AML-193 (cell line): ENCODE results near the gene ZNF385D.

Experiments
- DNase-seq, 2 experiments: peaks; one replicate each; lab custom pipeline; 2025; lab: John Stamatoyannopoulos, UW

ZNF385D gene

DNA sequence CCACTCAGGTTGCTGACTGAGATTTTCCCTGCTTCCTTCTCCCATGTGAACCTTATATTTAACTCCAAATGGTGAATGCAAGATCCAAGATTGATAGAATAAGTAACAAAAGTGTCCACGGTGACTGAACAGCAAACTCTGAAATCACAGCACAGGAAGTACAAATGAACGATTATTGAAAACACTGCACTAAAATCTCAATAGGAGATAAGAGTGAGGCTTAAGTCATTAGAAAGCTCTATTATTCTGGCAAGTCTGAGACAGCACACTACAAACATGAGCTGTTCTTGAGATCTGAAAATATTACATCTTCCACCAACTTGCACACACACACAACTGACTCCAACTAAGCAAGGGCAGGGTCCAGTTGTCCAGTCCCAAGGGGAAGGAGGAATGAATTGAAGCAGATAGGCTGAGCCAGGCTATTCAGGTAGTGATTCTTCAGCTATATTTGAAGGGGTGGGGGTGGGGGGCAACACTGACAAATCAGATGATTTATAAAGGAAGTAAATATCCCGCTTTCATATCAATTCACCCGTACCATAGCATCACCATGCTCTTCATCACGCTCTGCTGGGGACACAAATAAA lies 2.9 kb downstream of the ZNF385D start:
- no peak for DNase-seq

DNA sequence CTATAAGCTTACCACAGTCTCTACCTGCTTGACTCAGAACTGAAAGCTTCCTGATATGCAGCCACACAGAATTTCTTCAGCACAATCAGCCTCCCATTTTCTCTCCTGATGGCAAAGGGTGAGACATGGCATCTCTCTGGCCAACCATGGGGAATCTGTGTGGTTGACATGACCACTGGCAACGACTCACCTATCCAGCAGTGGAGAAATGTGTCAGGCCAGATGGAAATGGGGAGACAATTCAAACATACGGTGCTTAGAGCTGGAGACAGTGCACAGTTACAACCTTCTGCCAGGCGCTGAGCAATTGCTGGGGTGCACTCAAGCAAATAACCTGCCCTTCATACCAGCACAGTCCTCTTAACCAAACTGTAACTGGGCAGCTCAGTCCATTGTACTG lies 3.6 kb downstream of the ZNF385D start:
- no peak for DNase-seq

DNA sequence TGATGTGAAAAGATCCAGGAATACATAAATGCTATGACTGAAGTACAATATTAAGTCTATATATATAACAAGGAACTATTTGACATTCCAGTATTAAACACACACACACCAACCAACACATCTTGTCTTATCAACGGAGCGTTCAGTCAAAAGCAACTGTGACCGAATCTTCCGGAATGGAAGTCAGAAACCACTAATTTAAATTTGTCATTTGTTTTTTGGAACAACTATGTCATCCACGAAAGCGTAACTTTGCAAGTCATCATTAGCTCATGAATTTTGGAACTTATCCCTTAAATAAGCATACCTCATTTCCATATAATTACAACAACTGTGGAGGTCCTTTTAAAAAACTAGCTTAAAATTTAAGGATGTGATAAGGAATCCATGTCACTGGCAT lies 5.0 kb downstream of the ZNF385D start:
- no peak for DNase-seq

DNA sequence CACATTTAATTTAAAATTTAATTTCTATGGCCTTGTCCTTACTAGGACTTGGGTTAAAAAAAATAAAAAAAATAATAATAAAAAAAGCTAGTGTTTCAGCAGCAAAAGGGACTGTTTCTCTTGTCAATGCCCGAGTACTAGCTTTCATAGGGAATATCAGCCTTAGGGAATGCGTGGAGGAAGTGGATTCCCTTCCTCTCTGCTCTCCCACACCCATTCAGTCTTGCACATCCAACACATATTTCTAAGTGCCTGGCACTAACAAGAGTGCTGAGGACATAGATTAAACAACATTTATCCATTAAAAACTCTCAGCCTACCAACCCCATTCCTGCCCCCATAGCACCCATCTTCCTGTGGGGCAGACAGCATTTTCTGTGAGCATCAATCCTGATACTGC lies 6.2 kb downstream of the ZNF385D start:
- no peak for DNase-seq

DNA sequence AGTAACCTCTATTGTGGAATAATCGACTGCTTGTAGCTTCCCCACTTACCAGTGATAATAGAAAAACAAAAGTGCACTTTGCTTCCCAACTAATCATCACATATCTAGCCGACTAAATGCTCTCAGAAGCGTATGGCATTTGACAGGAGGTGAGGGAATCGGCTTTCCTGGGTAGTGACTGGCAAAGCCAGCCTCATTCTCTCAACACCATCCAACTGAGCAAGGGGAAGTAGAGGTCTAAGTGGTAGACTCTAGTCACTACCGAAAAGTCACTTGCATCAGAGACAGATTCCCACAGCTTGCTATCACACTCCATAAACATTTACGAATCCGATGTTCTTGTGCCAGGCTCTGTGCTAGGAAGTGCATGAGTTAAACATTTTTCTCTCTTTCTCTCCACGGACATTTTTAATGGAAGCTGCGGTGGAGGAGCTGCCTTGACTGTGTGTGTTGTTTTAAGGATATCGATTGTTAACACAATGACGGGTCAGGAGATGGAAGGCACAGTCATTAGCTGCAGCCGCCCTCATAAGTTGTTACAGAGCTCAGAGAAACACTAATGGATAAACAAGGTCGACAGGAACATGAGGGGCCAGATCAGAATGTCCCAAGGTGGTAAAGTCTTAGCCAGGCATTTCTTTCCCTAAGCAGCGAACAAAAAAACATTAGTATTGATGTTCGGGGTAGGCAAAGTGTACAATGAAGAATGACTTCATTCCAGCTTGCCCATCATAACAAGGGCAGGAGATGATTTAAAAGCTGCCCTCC lies 11.9 kb downstream of the ZNF385D start:
- DNase-seq: no peak

DNA sequence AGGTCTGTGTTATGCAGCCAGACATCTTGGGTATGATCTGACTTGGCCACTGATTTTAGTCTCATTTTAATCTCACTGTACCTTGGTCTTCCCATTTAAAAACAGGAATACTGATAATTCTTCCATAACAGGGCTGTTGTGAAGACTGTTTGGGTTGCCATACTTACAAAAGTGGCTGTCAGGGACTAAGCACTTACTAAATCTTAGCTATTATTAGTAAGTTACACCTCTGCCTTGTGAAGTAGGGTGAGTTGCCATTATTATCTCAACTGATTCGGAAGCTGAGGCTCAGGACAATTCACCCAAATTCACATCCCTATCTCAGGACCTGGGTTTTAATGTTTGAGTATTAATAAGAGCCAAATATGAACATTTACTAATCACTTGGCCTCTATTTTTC lies 12.7 kb downstream of the ZNF385D start:
- no peak for DNase-seq

DNA sequence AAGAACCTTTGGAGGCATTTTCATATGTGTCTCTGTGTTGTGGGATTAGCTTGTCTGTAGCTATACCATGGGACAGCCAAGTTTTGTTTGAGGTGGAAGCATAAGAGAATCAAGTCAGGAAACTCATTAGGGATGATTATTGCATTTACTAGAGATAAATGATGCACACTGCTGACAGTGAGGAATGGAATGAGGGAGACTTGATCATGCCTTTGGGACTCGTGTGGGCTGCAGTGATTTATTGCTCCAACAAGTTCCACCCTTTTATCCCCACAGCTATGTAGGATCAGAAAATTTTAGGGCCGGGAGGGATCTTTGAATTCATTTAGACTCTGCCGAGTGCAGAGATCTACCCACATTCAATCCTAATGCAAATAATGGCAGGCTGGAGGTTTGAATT lies 16.3 kb downstream of the ZNF385D start:
- no peak for DNase-seq

DNA sequence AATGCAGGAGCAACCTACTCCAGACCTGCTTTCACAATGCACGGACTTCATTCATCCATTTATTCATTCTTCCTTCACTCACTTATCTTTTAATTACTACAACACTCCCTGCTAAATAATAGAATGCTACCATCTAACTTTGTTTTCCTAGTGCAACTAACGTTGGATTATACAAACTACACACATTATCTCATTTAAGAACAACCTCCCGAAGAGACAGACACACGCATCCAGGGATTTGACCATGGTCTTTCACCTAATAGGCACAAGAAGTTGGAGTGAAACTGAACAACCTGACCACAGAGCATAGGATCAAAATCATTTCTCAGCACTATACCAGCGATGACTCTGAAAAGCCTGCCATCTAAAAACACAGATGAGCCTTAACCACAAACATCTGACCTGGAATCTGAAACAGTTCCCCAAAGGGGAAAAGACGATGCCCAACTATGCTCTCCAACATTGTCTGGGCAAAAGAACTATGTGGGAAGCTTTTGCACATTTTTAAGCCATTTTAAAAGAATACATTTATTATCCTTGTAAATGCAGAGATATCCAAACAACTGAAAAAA lies 21.0 kb downstream of the ZNF385D start:
- DNase-seq: no peak

DNA sequence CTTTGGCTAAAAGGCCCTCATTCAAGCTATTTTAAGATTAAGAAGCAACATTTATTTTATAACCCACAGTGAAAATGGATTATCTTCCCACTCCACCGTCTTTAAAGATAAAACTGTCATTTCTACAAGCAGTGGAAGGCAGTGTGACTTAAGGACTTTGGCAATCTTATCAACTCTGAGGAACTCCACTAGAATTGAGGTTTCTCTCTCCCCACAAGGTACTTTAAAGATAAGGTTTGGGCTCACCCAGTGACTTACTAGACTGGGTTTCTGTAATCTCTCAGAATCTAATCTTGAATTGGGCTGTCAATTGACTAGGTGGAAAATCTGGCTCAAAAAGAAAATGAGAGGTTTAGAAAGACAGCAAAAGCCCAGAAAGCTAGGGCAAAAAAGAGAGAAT lies 21.7 kb downstream of the ZNF385D start:
- no peak for DNase-seq

DNA sequence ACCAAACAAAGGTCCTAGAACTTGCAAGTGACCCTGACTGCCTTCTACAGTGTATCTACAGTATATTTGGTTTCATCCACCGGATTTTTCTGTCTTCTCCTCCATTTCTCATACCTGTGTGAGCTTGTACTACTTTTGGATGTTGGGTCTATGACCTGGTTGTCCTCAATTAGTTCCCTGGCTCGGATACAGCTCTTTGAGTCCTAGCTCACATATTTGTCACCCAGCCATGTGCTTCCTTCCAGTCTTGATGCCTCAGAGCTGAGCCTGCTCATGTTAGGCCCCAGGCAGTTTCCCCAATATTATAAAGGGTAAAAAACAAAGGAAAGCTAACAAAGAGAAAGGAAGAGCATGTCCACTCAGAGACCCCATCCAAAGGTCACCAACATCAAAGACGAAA lies 28.2 kb downstream of the ZNF385D start:
- no peak for DNase-seq

DNA sequence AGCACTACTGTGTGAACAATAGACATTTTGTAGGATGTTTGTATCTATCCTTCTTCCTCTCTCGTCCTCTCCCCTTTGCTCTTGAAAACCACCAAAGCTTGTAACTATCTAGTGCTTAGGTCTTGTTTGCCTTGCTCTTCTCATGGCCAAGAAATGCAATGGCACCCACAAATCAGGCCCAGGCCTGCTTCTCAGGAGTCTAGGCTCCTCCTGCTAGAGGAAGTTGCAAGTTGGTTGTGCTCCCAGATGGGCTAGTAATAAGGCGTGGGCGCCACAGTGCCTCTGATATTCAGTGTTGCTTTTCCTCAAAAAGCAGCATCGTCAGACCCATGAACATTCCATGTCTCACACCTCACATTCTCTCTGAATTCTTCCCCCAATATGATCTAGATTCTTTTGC lies 28.7 kb downstream of the ZNF385D start:
- DNase-seq: no peak

DNA sequence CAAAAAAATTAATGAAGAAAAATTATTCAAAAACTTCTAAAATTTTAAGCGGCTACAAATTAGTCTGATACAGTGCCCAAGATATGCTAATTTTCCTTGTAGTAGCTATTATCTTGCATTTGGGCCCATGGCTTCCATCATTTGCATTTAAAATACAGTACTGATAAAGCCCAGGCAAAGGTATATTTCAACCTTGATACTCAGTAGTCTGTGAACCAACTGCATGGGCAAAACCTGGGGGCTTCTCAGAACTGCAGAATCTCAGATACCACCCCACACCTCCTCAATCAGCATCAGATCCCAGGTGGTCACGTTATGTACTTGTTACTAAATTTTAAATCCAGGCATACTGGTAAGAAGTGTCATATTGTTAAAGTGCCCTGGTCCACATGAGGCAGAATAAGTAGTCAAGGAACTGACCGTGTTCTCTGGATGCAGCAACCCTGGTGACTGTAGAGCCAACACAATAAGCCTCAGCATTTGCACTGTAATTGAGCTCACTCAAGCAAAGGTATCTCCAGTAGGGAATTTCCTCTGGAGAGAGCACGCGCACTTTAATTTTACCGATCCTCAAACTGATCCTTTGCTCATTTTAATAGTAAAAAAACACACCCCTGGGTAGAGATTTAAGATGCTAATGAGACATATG lies 31.9 kb downstream of the ZNF385D start:
- DNase-seq: no peak

DNA sequence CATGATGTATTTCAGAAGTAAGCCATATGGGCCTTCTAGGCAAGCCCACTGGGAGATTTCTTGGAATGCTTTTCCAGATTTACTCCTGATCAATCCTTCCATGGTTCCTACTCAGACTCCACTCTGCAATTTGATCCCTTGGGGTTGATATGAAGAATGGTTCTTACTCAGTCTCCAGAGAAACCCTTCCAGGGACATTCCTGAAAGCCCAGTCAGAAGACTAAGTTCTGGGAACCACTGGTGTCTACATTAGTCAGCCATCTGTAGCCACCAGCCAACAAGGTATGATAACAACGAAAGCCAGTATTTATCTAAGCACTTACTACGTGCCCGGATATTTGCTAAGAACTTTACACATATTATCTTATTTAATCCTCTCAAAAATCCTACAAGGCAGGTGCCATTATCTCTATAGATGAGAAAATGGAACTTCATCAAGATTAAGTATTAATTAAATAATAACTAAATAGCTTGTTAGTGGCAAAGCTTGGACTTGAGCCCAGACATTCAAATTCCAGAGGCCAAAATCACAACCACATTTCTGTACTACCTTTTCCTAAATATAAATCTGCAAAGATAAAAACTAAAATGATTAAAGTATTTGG lies 32.7 kb downstream of the ZNF385D start:
- no peak for DNase-seq

DNA sequence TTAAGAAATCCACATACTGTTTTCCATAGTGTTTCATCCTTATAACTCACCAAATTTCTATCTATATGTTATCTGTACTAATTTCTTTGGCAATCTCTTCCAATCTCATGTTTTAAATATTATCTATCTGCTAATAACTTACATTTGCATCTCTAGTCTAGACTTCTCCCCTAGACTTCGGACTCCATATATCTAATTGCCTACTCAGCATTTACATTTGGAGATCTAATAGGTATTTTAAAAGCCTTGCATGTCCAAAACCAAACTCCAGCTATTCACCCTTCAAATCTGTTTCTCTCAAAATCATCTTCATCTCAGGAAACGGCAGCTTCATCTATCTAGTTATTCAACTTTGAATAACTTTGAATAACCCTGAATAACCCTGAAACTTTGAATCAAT lies 35.3 kb downstream of the ZNF385D start:
- no peak for DNase-seq

DNA sequence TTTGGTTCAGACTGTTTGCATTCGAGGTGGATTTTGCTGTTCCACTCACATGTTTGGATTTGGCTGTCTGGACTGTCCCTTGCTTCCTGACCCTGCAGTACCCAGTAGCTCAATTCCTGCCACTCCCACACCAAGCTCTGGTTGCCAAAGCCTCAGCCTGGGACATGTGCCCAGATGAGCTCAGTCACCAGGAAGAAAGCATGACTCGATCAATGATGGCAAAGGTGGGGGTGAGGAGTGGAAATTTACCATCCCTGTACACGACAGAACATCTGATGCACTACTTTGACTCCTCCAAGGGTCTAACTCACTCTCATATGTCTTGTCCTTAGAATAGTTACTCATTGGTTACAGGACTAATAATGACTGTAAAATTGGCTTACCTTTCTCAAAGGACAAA lies 45.2 kb downstream of the ZNF385D start:
- no peak for DNase-seq

DNA sequence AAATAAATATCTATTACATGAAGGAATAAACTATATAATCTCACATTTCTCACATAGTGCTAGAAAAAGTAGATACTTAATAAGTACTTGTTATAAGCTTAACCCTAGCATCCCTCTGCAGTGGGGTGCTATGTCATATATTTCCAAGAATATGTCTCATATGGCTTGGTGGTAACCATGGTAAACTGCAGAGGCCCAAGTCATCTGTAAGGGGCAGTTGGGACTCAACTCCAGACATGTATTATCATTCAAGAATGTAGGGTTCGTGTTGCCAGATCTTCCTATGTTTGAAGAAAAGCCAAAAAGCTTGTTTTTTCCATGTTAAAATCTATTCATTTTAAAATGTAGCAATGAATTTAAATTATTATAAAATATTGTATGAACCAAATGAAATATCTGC lies 46.2 kb downstream of the ZNF385D start:
- no peak for DNase-seq

DNA sequence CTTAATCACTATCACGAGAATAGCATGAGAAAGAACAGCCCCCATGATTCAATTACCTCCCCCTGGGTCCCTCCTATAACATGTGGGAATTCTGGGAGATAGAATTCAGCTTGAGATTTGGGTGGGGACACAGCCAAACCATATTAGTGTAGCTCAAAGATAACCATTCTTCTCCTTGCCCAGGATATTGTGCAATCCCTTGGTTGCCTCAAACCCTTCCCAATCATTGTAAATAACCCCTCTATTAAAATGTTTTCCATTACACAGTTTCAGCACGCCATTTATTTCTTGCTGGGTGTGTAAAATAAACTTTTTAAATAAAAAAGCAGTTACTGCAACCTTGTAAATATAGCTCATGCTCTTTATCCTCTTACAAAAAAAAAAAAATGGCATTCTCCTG lies 47.7 kb downstream of the ZNF385D start:
- DNase-seq: no peak

DNA sequence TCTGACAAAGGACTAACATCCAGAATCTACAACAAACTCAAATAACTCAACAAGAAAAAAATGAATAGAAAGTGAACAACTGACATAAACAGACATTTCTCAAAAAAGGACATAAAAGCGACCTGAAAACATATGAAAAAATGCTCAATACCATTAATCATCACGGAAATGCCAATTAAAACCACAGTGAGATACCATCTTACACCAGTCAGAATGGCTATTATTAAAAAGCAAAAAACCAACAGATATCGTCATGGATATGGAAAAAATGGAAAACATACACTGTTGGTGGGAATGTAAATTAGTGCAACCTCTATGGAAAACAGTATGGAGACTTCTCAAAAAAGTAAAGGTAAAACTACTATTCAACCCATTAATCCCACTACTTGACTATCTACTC lies 53.3 kb downstream of the ZNF385D start:
- no peak for DNase-seq

DNA sequence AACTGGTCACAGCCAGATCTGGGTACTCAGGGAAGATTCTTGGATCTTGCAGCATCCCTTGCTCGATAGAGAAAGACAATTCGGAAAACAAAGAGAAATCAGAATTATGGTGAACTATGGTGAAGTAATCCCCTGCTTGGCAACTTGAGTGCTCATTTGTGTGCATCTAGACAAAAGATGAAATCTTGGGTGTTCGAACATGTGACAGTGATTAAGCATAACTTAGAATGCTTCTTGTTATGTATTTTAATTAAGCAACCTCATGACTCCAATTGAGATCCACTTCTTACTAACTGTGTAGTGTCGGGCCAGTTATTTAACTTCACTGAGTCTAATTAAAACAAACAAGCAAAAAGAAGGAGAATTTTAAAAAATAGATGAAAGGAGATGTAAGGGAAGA lies 56.5 kb downstream of the ZNF385D start:
- DNase-seq: no peak

DNA sequence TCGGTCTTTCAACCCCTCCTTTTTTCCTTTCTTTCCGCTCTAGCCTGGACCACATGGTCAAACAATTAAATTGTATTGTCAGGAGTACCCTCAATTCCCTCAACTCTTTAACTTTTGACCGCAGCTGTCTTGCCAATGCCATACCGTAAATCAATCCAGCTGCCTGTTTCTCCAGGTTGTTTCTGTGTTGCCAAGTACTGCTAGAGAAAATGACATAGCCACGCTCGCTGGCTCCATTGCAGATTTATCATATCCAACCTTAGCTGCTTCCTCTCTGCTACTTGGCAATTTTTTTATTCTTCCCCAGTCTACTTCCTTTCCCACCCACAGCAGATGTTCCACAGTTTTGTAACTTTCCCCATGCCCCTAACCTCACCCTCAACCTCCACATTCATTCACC lies 60.0 kb downstream of the ZNF385D start:
- DNase-seq: no peak

DNA sequence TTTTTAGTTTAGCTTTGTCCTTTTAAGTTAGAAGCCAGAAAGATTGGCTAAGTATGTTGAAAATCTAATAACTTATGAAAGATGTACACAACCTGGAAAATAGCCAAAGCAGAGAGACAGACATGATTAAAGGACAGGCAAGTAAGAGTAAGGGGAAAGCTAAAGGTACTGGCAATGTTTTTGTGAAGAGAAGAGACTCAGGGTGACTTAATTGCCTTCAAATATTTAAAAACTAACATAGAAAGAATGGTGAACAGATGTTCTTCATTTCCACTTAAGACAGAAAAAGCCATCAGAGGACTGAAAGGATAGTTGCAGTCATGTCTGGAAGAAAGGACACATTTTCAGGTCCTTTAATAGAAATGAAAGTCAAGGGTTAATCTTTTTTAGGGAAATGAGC lies 68.8 kb downstream of the ZNF385D start:
- no peak for DNase-seq

DNA sequence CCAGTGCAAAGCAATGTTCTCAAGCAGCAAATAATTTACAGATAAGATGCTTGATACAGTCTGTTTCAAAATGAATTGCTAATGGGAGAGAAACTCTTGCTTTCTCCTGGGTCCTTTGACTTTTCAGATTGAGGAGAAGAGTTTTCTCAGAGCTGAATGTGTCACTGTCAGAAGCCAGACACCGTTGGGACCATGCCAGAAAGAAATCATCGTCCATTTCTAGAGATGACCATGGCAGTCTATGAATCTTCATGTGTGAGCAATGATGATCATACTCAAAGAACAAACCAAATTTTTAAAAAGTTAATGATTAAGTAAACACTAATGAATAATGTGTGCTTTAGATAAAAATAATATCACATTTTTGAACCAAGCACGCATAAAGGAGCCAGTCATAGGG lies 77.6 kb downstream of the ZNF385D start:
- no peak for DNase-seq

DNA sequence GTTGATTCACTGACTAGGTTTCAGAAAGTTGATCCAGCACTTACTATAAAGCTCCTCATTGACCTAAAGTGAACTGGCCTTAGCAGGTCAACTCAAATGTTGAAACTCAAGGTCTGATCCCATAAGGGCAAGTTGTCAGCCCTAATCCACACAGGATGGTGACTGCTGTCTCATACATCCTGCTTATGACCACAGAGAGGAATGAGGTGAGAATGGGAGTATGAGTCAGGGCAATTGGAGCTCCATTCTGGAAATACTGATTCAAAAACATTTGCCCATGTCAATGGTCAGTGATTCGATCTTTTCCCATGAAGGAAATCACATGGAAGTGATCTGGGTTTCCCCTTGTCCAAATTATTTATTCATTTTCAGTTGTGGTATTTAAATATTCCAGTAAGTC lies 78.7 kb downstream of the ZNF385D start:
- no peak for DNase-seq
